ENCODE data around the gene KIF3A.
A peak's percentile ranks its signal among the peaks of the same experiment; 100 is the strongest.

Gene KIF3A

DNA sequence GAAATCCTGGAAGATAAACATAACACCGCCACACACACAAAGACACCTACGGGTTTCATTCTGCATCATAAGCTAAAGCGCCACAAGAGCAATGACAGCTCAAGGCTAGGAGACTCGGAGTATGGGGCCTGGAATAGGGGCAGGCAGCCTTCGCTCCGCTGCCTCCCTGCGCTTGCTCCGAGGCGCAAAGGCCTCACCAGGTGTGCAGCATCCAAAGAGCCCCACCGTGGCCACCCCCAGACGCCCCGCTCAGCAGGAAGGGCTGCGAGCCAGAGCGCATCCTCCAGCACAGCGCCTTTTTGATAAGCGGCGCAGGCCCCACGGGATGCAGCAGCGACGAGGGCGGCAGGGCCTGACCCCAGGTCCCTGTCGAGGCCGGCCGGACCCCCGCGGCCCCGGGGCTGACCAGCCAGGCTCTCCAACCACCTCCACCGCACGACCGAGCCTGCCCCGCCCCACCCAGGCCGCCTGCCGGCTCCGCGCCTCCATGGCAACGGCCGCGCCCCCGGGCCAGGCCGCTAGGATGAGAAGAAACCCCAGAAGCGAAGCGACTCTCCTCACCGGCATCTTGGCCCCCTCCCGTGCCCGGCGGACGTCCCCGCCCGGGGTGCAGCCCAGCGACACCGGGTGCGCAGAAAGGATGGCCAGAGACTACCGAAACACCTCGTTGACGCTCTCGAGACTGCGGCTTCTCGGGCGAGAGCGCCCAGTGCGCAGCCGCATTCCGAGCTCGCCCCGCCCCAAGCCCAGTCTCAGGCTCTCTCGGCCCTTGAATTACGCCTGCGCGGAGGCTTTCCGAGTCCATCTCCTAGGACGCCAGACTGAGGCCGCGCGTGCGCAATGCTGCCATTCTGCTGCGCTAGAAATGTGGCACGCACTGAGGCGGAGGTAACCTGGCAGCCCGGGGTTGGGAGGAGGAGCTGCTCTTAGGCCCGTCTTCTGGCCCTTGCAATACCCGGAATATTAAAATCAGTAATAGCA is at the start of gene KIF3A:
TSS of gene KIF3A (minus strand) at position 694 of the 981 bp plus-strand sequence. CDS start at position 567, 127 bp downstream.
- DNase-seq: peak; percentile 98

GRCh38 chr5:132787076-132787475 is 49.7 kb upstream of the KIF3A start:
- no peak for DNase-seq

DNA sequence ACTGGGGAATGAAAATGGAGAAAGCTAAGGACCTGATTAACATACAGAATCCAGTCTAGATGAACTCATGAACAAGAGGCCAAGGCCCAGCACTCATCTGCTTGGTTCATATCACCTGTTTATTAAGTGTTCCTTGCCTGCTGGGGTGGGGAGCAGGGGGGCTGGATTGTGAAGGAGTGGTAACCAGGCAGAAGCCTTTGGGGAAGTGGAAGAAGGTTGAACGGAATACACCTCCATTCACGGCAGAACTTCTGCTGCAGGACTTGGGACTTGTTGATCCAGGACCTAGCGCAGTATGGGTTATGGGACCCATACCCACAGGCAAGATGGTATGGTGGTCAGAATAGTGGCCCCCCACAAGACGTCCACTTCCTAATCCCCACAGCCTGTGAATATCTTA is 48.5 kb upstream of the KIF3A start:
- DNase-seq: no peak

DNA sequence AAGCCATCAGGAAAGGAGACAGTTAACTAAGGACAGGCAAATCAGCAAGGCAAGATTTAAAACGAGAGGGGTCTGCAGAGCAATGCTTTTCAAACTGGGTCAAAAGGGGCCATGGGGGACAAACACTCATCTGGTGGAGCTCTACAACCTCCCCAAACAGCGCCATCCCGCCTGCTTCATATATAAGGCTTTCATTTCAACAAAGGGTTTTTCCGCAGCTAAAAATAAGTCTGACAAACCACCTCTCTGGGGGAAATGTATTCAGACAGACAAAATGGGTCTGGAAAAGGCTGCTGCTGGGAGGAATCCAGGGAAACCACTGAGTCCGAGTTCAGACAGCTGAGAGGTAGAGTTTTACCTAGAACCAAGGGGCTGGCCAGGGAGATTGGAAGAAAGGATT is 48.0 kb upstream of the KIF3A start:
- no peak for DNase-seq

DNA sequence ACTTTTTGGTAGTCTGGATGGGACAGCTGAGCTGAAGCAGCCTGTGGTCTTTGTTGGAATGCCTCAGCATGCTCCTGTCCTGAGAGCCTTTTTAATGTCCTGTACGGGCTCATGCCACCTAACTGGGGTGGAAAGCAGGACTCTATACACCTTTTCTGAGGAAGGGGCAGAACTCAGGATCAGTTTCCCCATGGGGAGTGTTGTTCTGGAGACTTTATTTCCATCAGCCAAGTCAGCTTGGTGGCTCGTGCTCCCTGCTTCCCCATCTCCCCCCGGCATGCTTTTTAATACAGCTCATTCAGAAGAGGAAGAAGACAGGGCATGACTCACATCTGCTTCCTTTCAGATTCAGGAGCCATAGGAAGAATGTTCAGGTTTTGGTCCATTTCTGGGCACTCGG is 44.8 kb upstream of the KIF3A start:
- no peak for DNase-seq

- DNase-seq: no peak
These were observed 43.7 kb upstream of the KIF3A start for GRCh38 chr5:132781029-132781428.

- no peak for DNase-seq
These were observed 43.2 kb upstream of the KIF3A start for GRCh38 chr5:132780577-132780976.

DNA sequence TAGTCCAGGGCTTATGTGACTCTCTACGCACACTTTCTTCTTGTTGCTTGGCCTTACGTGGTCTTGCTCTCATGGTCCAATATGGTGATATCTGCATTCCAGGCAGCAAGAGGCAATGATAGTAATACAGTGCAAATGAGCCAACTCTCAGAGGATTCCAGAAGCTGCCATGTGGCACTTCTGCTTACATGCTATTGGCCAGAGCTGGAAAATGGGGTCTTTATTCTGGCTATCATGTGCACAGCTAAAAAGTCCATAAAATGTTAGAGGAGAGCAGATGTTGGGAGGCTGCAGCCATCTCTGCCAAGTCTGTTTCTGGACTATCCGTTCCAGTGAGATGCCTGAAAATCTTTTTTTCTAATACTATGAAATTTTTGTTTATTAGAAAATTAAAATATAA is 42.6 kb upstream of the KIF3A start:
- DNase-seq: no peak

DNA sequence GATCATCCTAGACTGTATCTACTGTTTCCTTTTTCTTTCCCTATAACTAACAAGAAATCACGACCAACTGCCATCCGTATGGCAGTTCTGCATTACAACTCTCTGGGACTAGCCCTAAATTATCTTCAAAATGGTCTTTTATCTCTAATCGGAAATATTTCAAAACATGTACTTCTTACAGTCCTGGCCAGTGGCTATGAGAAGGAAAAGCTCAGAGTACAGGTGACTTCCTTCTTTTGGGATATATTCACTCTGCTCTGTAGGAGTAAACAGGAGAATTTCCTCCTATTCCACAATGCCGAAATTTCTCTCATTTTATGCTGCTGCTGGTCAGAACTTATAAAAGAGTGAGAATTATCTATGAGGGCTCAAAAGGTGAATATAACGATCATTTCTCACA is 41.5 kb upstream of the KIF3A start:
- DNase-seq: no peak

DNA sequence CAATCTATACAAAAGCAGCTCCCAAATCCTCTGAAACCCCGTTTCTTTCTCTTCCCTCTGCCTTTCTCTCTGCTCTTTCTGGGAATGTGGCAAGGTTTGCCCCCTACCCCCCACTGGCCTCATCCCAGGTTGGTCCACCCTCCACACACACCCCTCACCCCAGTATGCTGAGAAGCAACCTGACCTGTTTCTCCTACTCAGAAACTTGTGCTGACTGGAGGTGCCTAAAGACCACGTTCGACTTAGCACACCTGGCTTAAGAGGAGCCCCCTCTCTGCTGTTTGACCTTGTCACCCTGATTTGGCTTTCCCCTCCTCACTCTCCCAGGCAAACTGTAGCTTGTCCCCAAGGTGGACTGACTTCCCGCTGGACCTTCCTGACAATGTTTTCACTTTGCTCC is 40.8 kb upstream of the KIF3A start:
- no peak for DNase-seq

DNA sequence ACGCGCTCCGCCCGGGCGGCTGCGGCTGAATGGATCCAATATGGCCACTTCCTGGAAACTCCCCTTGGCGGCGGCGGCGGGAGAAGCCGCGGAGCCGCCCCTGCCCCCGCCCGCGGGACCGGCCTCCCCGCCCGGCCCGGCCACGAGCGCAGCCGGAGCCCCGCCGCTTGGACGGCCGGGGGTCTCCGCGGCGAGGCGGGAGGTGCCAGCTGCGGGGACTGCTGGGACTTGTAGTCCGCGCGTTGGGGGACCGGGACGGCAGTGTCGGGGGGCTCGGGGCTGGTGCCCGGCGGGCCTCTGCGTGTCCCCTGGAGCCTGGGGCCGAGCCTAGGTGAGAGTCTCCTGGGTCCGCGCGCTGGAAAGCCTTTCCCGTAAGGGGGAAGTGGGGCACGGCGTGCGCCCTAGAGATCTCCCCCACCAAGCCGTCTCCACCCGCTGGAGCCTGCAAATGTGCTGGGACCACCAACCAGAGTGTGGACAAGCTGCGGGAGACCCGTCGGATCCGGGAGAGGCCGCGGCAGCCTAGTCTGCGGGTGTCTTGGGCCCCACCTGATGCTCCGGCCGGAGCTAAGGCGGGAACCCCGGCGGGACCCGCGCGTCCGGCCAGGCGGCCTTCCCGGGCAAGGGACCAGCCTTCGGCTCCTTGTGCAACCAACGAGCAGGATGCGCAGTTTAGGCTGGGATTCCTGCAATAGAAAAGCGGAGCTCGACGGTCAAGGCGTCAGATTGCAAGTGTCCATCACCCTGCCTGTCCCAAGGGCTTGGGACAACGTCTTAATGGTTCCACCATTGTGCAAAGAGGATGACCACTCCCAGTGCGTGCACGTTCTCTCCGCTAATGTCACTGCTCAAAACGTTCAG is 40.1 kb upstream of the KIF3A start, which contains the start of gene SEPTIN8:
TSS of gene SEPTIN8 (minus strand) at position 31 of the 861 bp plus-strand sequence. CDS start 102 bp downstream, outside the sequence.
- peak; percentile 56 for DNase-seq

DNA sequence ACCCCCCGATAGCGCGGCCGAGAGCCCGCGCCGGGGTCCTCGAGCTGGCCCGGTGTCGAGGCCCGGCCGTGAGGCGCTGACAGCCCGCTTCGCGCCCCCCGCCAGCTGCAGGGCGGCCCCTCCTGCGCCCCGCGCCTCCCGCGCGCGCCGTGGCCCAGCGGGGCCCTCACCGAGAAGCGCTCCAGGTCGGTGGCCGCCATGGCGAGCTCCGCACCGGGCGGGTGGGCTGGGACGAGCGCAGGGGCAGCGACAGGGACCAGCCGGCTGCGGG is 39.5 kb upstream of the KIF3A start:
- no peak for DNase-seq

DNA sequence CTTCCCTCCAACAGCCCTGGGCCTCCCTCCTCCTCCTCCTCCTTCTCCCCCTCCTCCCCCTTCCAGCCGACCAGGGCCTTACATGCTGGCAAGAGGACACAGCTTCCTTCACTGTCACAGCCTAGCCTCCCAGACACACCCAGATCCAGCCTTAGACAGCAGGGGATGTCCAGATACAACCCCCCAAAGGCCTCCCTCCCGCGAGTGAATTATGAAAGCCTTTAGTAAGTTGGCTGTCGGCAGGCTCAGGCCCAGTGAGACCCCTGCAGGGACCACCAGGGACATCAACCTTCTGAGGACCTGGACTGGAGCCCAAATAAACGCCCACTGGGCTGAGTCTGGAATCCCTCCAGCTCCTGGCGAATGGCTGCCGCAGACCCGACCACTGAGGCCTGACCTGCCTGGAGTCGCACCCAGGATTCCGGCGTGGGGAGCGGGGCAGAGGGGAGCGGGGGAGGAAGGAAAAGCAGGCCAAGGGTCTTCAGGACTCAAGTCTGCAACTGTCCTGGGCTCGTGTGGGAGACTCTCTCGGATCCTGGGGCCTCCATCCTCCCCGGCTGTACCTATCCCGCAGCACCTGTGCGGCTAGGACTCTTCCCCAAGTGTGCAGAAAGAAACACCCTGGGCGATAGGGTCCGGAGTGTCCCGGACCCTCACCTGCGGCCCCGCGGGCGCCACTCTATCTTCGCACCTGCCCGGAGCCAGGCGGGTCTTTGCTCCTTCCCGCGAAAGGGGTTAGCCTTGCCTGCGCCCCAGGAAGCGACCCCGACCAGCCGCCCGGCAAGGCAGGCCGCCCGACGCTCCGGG is 39.0 kb upstream of the KIF3A start:
- DNase-seq: no peak

- no peak for DNase-seq
These were observed 38.2 kb upstream of the KIF3A start for GRCh38 chr5:132775476-132775961.

GRCh38 chr5:132774896-132775295 is 37.5 kb upstream of the KIF3A start:
- DNase-seq: no peak

DNA sequence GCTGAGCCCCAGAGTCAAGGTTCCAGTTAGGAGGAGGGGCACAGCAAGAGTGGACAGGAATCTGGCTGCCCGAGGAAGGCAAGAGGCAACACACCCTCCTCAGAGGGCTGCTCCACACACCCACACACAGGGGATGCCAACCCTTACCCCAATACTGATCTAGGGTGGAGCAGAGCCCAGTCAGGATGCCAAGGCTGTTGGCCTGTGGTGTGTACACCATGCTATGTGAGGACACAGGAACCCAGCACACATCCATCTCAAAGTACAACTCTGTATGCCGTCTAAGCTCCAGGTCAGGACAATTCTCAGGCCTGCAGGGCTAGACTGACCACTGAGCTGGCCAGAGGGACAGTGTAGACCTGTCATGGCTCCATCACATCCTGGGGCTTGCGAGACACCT is 37.1 kb upstream of the KIF3A start:
- DNase-seq: no peak

GRCh38 chr5:132773601-132774355 is 36.4 kb upstream of the KIF3A start:
- DNase-seq: no peak

GRCh38 chr5:132773114-132773513 is 35.8 kb upstream of the KIF3A start:
- DNase-seq: no peak

DNA sequence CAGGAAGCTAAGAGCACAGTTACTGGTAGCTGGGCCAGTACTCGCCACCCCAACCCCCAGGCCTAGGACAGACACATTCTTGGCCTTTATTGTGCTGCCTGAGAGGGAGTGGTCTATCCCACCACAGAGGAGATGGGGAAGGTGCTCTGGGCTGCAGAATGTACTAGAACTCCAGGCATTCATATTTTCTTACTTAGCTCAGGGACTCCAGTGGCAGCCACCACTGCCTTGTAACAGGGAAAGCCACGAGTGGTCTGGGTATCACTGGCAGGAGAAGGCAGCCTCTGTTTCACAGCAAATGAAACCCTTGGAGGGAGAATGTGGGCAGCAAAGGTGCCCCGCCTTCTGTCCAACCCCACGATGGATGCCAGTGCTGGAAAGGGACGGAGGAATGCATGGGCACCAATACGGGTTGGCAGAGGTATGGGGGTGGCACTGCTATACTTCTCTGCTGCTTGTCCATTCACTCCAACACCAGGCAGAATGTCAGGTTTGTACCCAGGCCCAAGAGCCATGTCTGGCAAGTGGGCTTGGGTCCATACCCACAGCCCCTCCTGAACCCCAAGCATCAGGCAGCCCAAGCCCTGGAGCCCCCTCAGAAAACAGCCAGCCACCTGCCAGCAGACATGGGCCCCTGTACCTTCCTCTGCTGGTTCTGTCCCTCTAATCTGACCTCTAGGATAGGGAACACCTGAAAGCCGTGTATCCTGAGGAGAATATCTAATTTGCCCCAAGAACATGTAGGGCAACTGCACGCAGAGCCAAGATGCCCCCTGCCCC is 35.1 kb upstream of the KIF3A start:
- DNase-seq: no peak

- no peak for DNase-seq
These were observed 34.2 kb upstream of the KIF3A start for GRCh38 chr5:132771503-132771998.
